HG02973 (cell line): ENCODE data around the gene SLC19A1.

Experiments
- ATAC-seq: cut with Tn5 transposase; IDR thresholded peaks from one replicate; pipeline ENCODE4 v1.9.1; 2021; ENCODE audit warnings: moderate library complexity; ENCODE audit not compliant: unreplicated experiment

The SLC19A1 gene

GRCh38 chr21:45496968-45497845 lies 45.0 kb downstream of the SLC19A1 start:
- no peak for ATAC-seq

GRCh38 chr21:45496151-45496967 lies 45.9 kb downstream of the SLC19A1 start:
- ATAC-seq, result no peak

- no peak for ATAC-seq
Measured at GRCh38 chr21:45494851-45495680, 47.2 kb downstream of the SLC19A1 start.

GRCh38 chr21:45494135-45494850 lies 47.9 kb downstream of the SLC19A1 start:
- no peak for ATAC-seq

- no peak for ATAC-seq
Measured at GRCh38 chr21:45493401-45494001, 48.7 kb downstream of the SLC19A1 start.

- no peak for ATAC-seq
Measured at GRCh38 chr21:45492765-45493164, 49.5 kb downstream of the SLC19A1 start.

GRCh38 chr21:45491623-45492022 lies 50.6 kb downstream of the SLC19A1 start:
- ATAC-seq, result no peak

- ATAC-seq, result no peak
Measured at GRCh38 chr21:45491056-45491455, 51.2 kb downstream of the SLC19A1 start.

- ATAC-seq, result no peak
Measured at GRCh38 chr21:45490049-45490731, 52.0 kb downstream of the SLC19A1 start.

- no peak for ATAC-seq
Measured at GRCh38 chr21:45489722-45489982, 52.6 kb downstream of the SLC19A1 start.

GRCh38 chr21:45488931-45489721 lies 53.1 kb downstream of the SLC19A1 start:
- ATAC-seq, result no peak

GRCh38 chr21:45487891-45488600 lies 54.2 kb downstream of the SLC19A1 start:
- ATAC-seq, result no peak

- ATAC-seq, result no peak
Measured at GRCh38 chr21:45487161-45487806, 55.0 kb downstream of the SLC19A1 start.

- ATAC-seq, result no peak
Measured at GRCh38 chr21:45486443-45487160, 55.6 kb downstream of the SLC19A1 start.

GRCh38 chr21:45485686-45486442 lies 56.4 kb downstream of the SLC19A1 start:
- ATAC-seq, result no peak

GRCh38 chr21:45484318-45484717 lies 57.9 kb downstream of the SLC19A1 start:
- ATAC-seq, result no peak
